ENCODE measurements around the gene NINJ2. TPM values are rescaled to one million over a fixed set of nuclear protein-coding genes. Genes with fewer than 3 reads are reported as not detected.
A peak's percentile ranks its signal among the peaks of the same experiment; 100 is the strongest.

Gene NINJ2
- total and polyA plus RNA-seq, 10 of the 15 experiments (the other 5 are each of a cell fraction or from before 2014, with no cell fraction given): 8.9 to 51.6 (median 21.3) TPM

GRCh38 chr12:561908-562593 lies 101.2 kb downstream of the NINJ2 start:
- H4K20me1 ChIP-seq (ENCODE audit: control insufficient read depth, insufficient read depth): no peaks in the 10 kb centered on the region
- ChIA-PET RAD21 (ENCODE audit: unreplicated experiment) (no interaction called here), CTCF (interaction anchor here (0.7 to 1.0 kb wide), 2 partner anchors 11 to 1073 kb away, joined by 4 to 5 read pairs; no protein-coding TSS in a partner anchor), POLR2A (no interaction called here), SMC1A (ENCODE audit: uncharacterized antibody, unreplicated experiment) (no interaction called here)
- H3K9ac ChIP-seq (ENCODE audit: control insufficient read depth, insufficient read depth, low read length): no peak overlapping the region
- no peaks in the 10 kb centered on the region for H3K79me2 ChIP-seq (ENCODE audit: control insufficient read depth, insufficient read depth, low read length)
- intact Hi-C loops (cut with micrococcal nuclease; ENCODE audit: unreplicated experiment) (loop anchor here (10.0 kb wide), 1 partner anchor 313 kb away; no protein-coding TSS in a partner anchor), in situ Hi-C loops (cut with MboI) (no loop called here)
- no peaks in the 10 kb centered on the region for H3K36me3 ChIP-seq (ENCODE audit: control insufficient read depth in 2 of 2, insufficient read depth in 2 of 2, low read length in 1 of 2)
- no peak overlapping the region for H3K27ac ChIP-seq (ENCODE audit: control insufficient read depth, insufficient read depth)
- no peak for FAIRE-seq
- H3K4me3 ChIP-seq: no peak overlapping the region
- 26% methylated on average over 19 of the region's 19 CpGs for WGBS (ENCODE audit: insufficient coverage, insufficient replicate concordance, low lambda C conversion rate, missing lambda C conversion rate)
- peak; percentile 23 for ATAC-seq
- H3K4me1 ChIP-seq (ENCODE audit: control insufficient read depth, insufficient read depth, low read length): peaks cover 23% of the 10 kb centered on the region
- no peaks in the 10 kb centered on the region for H3K9me3 ChIP-seq (replicated peaks; ENCODE audit: control insufficient read depth, insufficient read depth, low read length)
- H3K27me3 ChIP-seq (replicated peaks in 1 of 2; ENCODE audit: control insufficient read depth in 2 of 2, insufficient read depth in 2 of 2, low read length in 1 of 2): no peaks in the 10 kb centered on the region
- no peak overlapping the region for H2AFZ ChIP-seq (ENCODE audit: control insufficient read depth, low read depth, low read length)
- no peak overlapping the region for H3K4me2 ChIP-seq (ENCODE audit: control insufficient read depth, insufficient read depth)
- DNase-seq (ENCODE audit: low read depth, low spot score): no peak
- BruUV-seq (replicated peaks): no TSS peak
- no peak for TF ChIP-seq JUNB (IDR thresholded peaks at IDR 0.05)
- no peak for TF ChIP-seq LARP7 (IDR thresholded peaks at IDR 0.05)
- TF ChIP-seq BHLHE40 (IDR thresholded peaks at IDR 0.05; ENCODE audit: borderline replicate concordance in 1 of 2, low read depth in 2 of 2, low read length in 1 of 2): peak; percentile 72 to 86
- TF ChIP-seq MAX (IDR thresholded peaks at IDR 0.05; ENCODE audit: low read depth, low read length): no peak
- no peak for TF ChIP-seq GATAD2B (conservative IDR thresholded peaks at IDR 0.05; ENCODE audit: low read depth)
- TF ChIP-seq IKZF2 (IDR thresholded peaks at IDR 0.05): no peak
- TF ChIP-seq EZH2 (IDR thresholded peaks at IDR 0.05; ENCODE audit: borderline replicate concordance, control insufficient read depth, low read depth, low read length): no peak
- no peak for TF ChIP-seq HDAC6 (IDR thresholded peaks at IDR 0.05; ENCODE audit: unreplicated experiment)
- TF ChIP-seq JUND (IDR thresholded peaks at IDR 0.05; ENCODE audit: low read depth, low read length): no peak
- TF ChIP-seq REST (IDR thresholded peaks at IDR 0.05; ENCODE audit: low read depth, low read length): no peak
- no peak for TF ChIP-seq CREM (IDR thresholded peaks at IDR 0.05; ENCODE audit: low read depth)
- no peak for TF ChIP-seq NRF1 (conservative IDR thresholded peaks at IDR 0.05; ENCODE audit: low read depth, low read length)
- TF ChIP-seq PML (IDR thresholded peaks at IDR 0.05; ENCODE audit: low read length): no peak
- TF ChIP-seq IRF3 (IDR thresholded peaks at IDR 0.05): no peak
- no peak for TF ChIP-seq NBN (IDR thresholded peaks at IDR 0.05)
- no peak for TF ChIP-seq ZBTB11 (CRISPR knock-in tag; IDR thresholded peaks at IDR 0.05)
- no peak for TF ChIP-seq SMAD5 (IDR thresholded peaks at IDR 0.05; ENCODE audit: low read depth)

All from GM12878 (cell line).